Heart left ventricle (tissue), 13 donors: ENCODE measurements around the gene F8.

Experiments used
- POLR2A ChIP-seq, 2 donors: fragments of 450-650 bp; IDR thresholded peaks; one replicate each; pipeline ENCODE4 v1.6.1; 2017; ENCODE audit warnings: antibody characterized with exemption in 2 of 2, mild to moderate bottlenecking in 2 of 2, moderate library complexity in 2 of 2
- TF ChIP-seq, protein P1 (sequence below), 12 donors: fragments of 200-600 bp; sonication (generic) in 4 of 12; IDR thresholded peaks; one replicate each; pipeline versions ENCODE4 v1.5.0 to v1.8.0; 2018 to 2022; ENCODE audit warnings: antibody characterized with exemption in 12 of 12, mild to moderate bottlenecking in 5 of 12
- donor health status: ischemic (EF 13 %, LVEDD 7.1; RV severe dilation, severe dysfunction).
- donor health status: DM: no; HTN: yes; CAD: no.
- donor health status: DM: no; HTN: no; CAD: no.
- donor health status: ischemic (EF 25% LVEDD 6.9; RV normal size, moderate dysfunction).
- donor health status: ischemic (EF 25% LVEDD 5.7; RV mildly dilated, moderate dysfunction).
- donor health status: ischemic (EF 35%, LVEDD 5.7; RV mildly dilated, moderate dysfunction).
- donor health status: nonischemic (EF 11% LVEDD 7.7; RV severe dilation, severe dysfunction).
- donor health status: DM: yes; HTN: yes; CAD: no.
- donor health status: PGD.
- donor health status: ischemic (EF 29% LVEDD 5.4; RV normal size, mild dysfunction).
- donor health status: nonischemic (EF 23%, LVEDD 6.1; RV moderate dilation, normal function).

DNA sequence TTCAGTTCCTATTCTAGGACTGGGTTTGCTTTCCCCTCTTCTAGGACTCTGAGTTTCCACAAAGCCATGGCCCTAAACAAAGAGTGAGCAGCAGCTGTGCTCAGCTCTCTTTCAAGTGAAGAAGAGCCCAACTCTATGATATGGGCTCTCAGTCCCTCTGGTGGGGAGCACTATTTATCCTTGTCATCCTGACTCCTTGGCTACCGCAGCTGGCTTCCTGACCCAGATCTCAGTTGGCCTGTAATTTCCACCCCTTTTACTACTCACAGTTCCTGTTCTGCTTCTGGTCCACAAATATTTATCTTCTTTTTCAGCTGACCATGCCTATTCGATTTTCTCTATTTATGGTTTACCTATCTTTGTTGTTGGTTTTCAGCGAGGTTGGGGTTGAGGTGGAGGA lies 33.8 kb downstream of the F8 start:
- TF ChIP-seq, protein P1, sequence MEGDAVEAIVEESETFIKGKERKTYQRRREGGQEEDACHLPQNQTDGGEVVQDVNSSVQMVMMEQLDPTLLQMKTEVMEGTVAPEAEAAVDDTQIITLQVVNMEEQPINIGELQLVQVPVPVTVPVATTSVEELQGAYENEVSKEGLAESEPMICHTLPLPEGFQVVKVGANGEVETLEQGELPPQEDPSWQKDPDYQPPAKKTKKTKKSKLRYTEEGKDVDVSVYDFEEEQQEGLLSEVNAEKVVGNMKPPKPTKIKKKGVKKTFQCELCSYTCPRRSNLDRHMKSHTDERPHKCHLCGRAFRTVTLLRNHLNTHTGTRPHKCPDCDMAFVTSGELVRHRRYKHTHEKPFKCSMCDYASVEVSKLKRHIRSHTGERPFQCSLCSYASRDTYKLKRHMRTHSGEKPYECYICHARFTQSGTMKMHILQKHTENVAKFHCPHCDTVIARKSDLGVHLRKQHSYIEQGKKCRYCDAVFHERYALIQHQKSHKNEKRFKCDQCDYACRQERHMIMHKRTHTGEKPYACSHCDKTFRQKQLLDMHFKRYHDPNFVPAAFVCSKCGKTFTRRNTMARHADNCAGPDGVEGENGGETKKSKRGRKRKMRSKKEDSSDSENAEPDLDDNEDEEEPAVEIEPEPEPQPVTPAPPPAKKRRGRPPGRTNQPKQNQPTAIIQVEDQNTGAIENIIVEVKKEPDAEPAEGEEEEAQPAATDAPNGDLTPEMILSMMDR (IDR thresholded peaks at IDR 0.05): no peak
- TF ChIP-seq POLR2A (IDR thresholded peaks at IDR 0.05): no peak
